Non-pigmented ciliary epithelial cell (primary cell): ENCODE results near the gene ACSL4.
"Not testable (repeated sequence)": the region's sequence is repeated elsewhere in the genome, so short reads cannot be mapped to it uniquely, and the experiment has no call there.

ENCODE experiments used
- DNase-seq: peaks from one replicate; pipeline ENCODE4 v3.0.0-alpha.2; 2010; ENCODE audit warnings: low read depth

ACSL4 gene

GRCh38 chrX:109728173-109728535 is 4.9 kb downstream of the ACSL4 start:
- DNase-seq, result no peak

GRCh38 chrX:109724971-109725370 is 8.1 kb downstream of the ACSL4 start:
- DNase-seq, result not testable (repeated sequence)

- no peak for DNase-seq
These were observed 12.1 kb downstream of the ACSL4 start for GRCh38 chrX:109720947-109721346.

GRCh38 chrX:109719264-109719663 is 13.8 kb downstream of the ACSL4 start:
- DNase-seq, result no peak

- DNase-seq, result no peak
These were observed 16.5 kb downstream of the ACSL4 start for GRCh38 chrX:109716431-109717028.

- DNase-seq, result peak; percentile 63
These were observed 18.6 kb downstream of the ACSL4 start for GRCh38 chrX:109714340-109714958.

- no peak for DNase-seq
These were observed 22.9 kb downstream of the ACSL4 start for GRCh38 chrX:109710181-109710580.

GRCh38 chrX:109709129-109709631 is 23.9 kb downstream of the ACSL4 start:
- no peak for DNase-seq

- no peak for DNase-seq
These were observed 25.3 kb downstream of the ACSL4 start for GRCh38 chrX:109707720-109708119.

- DNase-seq, result no peak
These were observed 25.7 kb downstream of the ACSL4 start for GRCh38 chrX:109707319-109707718.

GRCh38 chrX:109704563-109704962 is 28.5 kb downstream of the ACSL4 start:
- no peak for DNase-seq

- DNase-seq, result no peak
These were observed 35.2 kb downstream of the ACSL4 start for GRCh38 chrX:109697855-109698254.

- DNase-seq, result no peak
These were observed 36.8 kb downstream of the ACSL4 start for GRCh38 chrX:109696146-109696740.

GRCh38 chrX:109695637-109696036 is 37.4 kb downstream of the ACSL4 start:
- no peak for DNase-seq

- DNase-seq, result no peak
These were observed 41.3 kb downstream of the ACSL4 start for GRCh38 chrX:109691752-109692151.

- no peak for DNase-seq
These were observed 41.8 kb downstream of the ACSL4 start for GRCh38 chrX:109691277-109691676.

- no peak for DNase-seq
These were observed 45.2 kb downstream of the ACSL4 start for GRCh38 chrX:109687903-109688302.

- DNase-seq, result no peak
These were observed 47.4 kb downstream of the ACSL4 start for GRCh38 chrX:109685656-109686078.

- no peak for DNase-seq
These were observed 48.9 kb downstream of the ACSL4 start for GRCh38 chrX:109684136-109684535.

GRCh38 chrX:109681475-109682081 is 51.5 kb downstream of the ACSL4 start:
- no peak for DNase-seq

- DNase-seq, result no peak
These were observed 53.2 kb downstream of the ACSL4 start for GRCh38 chrX:109679820-109680219.

- DNase-seq, result no peak
These were observed 60.8 kb downstream of the ACSL4 start for GRCh38 chrX:109672239-109672638.

GRCh38 chrX:109671170-109671569 is 61.9 kb downstream of the ACSL4 start:
- not testable (repeated sequence) for DNase-seq
